T-helper 17 cell (primary cell): Measurements from ENCODE around the gene TSC22D4. TPM values are rescaled to one million over a fixed set of nuclear protein-coding genes. Genes with fewer than 3 reads are reported as not detected.

ENCODE experiments used
- total RNA-seq, 4 donors: library from RNA in 2 of 4; stranded (reverse) in 2 of 4; gene quantifications; one replicate each; pipeline ENCODE4 v1.2.3 and lab custom pipeline; 2022 to 2026

The TSC22D4 gene
- total RNA-seq, 2 donors from 2014 or later: 94.7 to 104 TPM

Other genes starting within 250 kb of the TSC22D4 start
- not detected for gene SPDYE3, start 171.5 kb downstream of the TSC22D4 start, total RNA-seq
- 10 to 100 TPM; 71.6 to 97.2 TPM for gene PILRB, start 121.1 kb downstream of the TSC22D4 start, total RNA-seq
- gene PILRA, start 105.7 kb downstream of the TSC22D4 start, total RNA-seq: 10 to 100 TPM in 1 of 2 donors, 1 to 10 TPM in 1; 3.1 to 14.5 TPM
- 1 to 10 TPM; 5.1 TPM for gene ZCWPW1, start 50.5 kb downstream of the TSC22D4 start, total RNA-seq
- 10 to 100 TPM; 66.1 to 66.8 TPM for gene MEPCE, start 49.4 kb downstream of the TSC22D4 start, total RNA-seq
- 10 to 100 TPM; 45.2 to 48.1 TPM for gene PPP1R35, start 42.7 kb downstream of the TSC22D4 start, total RNA-seq
- gene SPACDR, start 15.0 kb downstream of the TSC22D4 start, total RNA-seq: 1 to 10 TPM; 1.4 to 1.7 TPM
- gene NYAP1, start 4.7 kb upstream of the TSC22D4 start, total RNA-seq: 1 to 10 TPM; 1.3 TPM
- 10 to 100 TPM; 33.1 to 45.9 TPM for gene AGFG2, start 60.0 kb upstream of the TSC22D4 start, total RNA-seq
- gene SAP25, start 94.7 kb upstream of the TSC22D4 start, total RNA-seq: 10 to 100 TPM; 33.1 to 43.1 TPM
- gene LRCH4, start 106.9 kb upstream of the TSC22D4 start, total RNA-seq: 100 to 1,000 TPM; 284 to 305 TPM
- under 1 TPM; 0.31 to 0.70 TPM for gene FBXO24, start 107.1 kb upstream of the TSC22D4 start, total RNA-seq
- 10 to 100 TPM; 12.6 to 14.7 TPM for gene PCOLCE, start 123.1 kb upstream of the TSC22D4 start, total RNA-seq
- gene MOSPD3, start 133.3 kb upstream of the TSC22D4 start, total RNA-seq: 10 to 100 TPM; 16.4 to 16.5 TPM
- gene TFR2, start 162.3 kb upstream of the TSC22D4 start, total RNA-seq: 1 to 10 TPM; 4.5 to 6.1 TPM
- gene ACTL6B, start 177.2 kb upstream of the TSC22D4 start, total RNA-seq: not detected
- 100 to 1,000 TPM; 140 to 161 TPM for gene GNB2, start 194.5 kb upstream of the TSC22D4 start, total RNA-seq
- 10 to 100 TPM; 70.3 to 71.5 TPM for gene GIGYF1, start 215.0 kb upstream of the TSC22D4 start, total RNA-seq
- 10 to 100 TPM; 10.1 to 12.4 TPM for gene POP7, start 226.9 kb upstream of the TSC22D4 start, total RNA-seq
- not detected for gene EPO, start 241.3 kb upstream of the TSC22D4 start, total RNA-seq